Neural progenitor cell (in vitro differentiated cells): Measurements from ENCODE around the gene UNC93A.

Source experiments
- CTCF ChIP-seq: fragments of 200-600 bp; sonication (generic); IDR thresholded peaks from 2 replicates; pipeline ENCODE4 v1.5.1; 2017; ENCODE audit warnings: antibody characterized with exemption, mild to moderate bottlenecking
- EZH2 ChIP-seq: fragments of 200-600 bp; sonication (generic); IDR thresholded peaks from 2 replicates; pipeline ENCODE4 v1.6.1; 2017; ENCODE audit warnings: antibody characterized with exemption, mild to moderate bottlenecking, moderate library complexity
- EZH2phosphoT487 ChIP-seq: fragments of 200-600 bp; sonication (generic); IDR thresholded peaks from 2 replicates; pipeline ENCODE4 v1.6.1; 2017; ENCODE audit warnings: antibody characterized with exemption

DNA sequence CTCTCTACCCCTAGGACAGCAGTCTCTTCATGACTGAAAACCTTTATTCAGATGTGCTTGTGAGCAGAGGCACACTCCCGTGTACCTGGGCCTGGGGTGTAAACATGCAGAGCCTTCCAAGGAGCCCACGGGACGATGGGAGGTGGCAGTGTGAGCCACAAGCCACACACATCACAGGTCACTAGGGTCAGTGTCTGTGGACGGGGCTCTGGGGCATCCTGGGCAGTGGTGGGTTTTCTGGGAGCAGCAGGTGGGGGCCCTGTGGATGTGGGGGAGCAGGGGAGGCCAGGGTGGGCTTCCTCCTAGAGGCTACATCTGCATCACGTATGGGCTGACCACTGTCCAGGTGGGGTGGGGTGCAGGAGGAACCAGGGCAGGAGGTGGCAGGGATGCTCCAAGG lies 17.1 kb downstream of the UNC93A start:
- TF ChIP-seq CTCF (no peak), EZH2phosphoT487 (no peak), EZH2 (no peak)
